C4-2B (cell line): ENCODE data around the gene DAD1.

ENCODE experiments used
- CTCF ChIP-seq: fragments of 450-650 bp; conservative IDR thresholded peaks from 2 replicates; pipeline ENCODE4 v1.5.1; 2017; ENCODE audit warnings: mild to moderate bottlenecking
- ZFX ChIP-seq: fragments of 450-650 bp; IDR thresholded peaks from 2 replicates; pipeline ENCODE4 v1.6.1; 2017

- no peak for TF ChIP-seq CTCF
- no peak for TF ChIP-seq ZFX
Observed at GRCh38 chr14:22597771-22598098, 8.7 kb upstream of the DAD1 start.
